Measurements from ENCODE around the gene LRRIQ4.

Gene LRRIQ4

DNA sequence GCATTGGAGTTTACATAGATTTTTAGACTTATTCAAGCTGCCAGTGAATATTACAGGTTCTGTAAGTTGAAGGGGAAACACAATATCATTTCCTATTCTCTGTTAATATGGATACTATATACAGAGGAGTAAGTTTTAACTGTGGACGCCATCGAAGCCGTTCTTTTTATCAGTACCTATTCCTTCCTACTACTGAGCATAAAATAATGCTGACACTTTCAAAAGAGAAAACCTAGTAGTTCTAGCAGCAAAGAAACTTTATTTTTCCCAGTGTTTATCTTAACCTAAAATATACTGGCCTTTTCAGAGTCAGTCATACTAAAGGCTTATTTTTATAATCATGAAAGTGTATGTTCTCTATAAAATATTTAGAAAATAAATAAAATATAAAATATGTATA lies 42.8 kb downstream of the LRRIQ4 start:
- no peak for DNase-seq (ENCODE audit: low read depth in 3 of 3)

- DNase-seq (ENCODE audit: low read depth in 3 of 3) = no peak
These were observed 45.1 kb downstream of the LRRIQ4 start for GRCh38 chr3:169857811-169858210.

DNA sequence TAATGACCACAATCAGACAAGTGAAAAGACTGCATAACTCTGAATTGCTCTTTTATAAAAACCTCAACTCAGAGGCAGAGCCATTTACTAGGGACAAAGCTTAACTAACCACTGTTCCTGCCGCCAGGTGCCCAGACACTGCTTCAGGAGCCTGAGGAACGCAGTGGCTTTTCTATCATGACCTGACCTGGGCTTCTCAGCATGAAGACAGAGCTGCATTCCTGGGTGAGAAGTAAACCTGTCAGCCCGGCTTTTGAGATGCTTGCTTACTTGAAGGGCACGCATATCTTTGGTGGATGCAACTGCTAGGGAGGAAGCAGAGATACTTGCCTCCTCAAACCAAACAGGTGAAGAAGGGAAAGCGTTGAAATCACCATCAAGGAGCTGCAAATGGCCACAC lies 49.2 kb downstream of the LRRIQ4 start:
- DNase-seq (ENCODE audit: low read depth in 3 of 3) = no peak

DNA sequence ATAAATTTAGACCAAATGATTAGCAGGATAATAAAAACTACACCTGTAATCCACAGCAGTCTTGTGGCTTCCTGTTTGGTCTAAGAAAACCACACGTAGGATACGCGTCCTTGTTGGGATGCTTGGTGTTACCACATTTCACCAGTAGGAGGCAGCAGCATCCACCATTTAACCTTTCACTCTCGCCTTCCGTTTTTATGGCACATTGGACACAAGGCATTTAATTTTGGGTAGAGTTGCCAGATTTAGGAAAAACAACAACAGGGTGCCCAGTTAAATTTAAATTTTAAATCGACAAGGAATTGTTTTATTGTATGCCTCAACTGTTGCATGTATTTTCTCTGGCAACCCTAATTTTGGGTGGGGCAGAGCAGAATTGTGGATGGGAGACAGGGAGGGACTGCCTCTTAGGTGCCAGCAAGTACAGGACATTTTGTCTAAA lies 50.8 kb downstream of the LRRIQ4 start:
- DNase-seq (ENCODE audit: low read depth in 3 of 3) = peak; percentile 37 to 65 (median 39)

DNA sequence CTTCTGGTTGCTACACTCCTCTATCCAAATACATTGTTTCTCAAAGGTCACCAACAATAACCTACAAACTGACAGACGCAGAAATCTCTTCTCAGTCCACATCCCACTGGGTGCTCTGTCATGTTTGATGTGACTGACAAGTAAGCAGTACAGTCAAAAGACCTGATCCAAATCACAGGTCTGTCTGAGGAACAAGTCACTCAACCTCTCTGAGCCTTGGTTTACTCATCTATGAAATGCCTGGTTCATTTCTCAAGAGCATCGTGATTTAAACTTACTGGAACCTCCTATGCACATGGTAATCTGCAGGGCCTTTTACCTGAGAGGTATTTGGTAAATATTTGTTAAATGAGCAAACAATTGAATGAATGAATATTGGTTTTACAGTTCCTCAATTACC lies 51.6 kb downstream of the LRRIQ4 start:
- no peak for DNase-seq (ENCODE audit: low read depth in 3 of 3)

- no peak for DNase-seq (ENCODE audit: low read depth in 3 of 3)
These were observed 52.6 kb downstream of the LRRIQ4 start for GRCh38 chr3:169865176-169865767.

DNA sequence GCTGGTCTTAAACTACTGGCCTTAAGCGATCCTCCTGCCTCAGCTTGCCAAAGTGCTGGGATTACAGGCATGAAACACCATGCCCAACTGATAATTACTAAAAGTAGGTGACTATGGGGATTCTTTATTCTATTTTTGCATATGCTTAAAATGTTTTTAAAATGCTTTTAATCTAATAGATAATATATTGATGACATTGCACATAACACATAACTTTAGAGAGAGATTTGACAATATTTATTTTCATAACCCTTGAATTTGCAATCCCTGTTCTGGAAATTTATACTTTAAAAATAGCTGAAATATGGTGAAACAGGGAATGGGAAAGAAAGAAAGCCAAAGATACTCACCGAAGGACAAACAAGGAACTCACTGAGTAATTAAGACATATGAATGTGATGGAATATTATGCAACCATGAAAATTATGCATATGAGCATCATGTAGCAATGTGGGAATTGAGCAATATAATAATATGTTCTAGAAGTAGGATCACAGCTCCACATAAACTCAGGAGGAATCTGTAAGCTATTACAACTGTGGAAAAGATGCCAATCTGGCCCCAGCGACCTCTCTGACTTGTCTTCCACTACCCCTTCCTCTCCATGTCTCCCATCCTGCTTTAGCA lies 55.0 kb downstream of the LRRIQ4 start:
- no peak for DNase-seq (ENCODE audit: low read depth in 3 of 3)

DNA sequence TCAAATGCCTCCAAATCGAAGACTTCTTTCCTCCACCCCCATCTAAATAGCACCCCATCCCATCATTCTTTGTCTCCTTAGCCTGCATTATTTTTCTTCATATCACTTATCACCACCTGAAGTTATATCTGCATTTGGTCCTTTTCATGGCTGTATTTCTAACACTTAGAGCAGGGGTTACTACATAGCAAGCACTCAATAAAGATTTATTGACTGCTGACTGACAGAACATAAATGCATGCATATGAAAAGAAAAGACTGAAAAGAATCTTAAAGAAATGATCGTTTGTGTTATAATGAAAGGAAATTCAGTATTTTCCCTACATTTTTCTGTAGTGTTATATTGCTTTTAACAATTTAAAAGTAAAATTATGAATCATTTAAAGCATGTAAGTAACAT lies 55.7 kb downstream of the LRRIQ4 start:
- DNase-seq (ENCODE audit: low read depth in 3 of 3) = no peak

DNA sequence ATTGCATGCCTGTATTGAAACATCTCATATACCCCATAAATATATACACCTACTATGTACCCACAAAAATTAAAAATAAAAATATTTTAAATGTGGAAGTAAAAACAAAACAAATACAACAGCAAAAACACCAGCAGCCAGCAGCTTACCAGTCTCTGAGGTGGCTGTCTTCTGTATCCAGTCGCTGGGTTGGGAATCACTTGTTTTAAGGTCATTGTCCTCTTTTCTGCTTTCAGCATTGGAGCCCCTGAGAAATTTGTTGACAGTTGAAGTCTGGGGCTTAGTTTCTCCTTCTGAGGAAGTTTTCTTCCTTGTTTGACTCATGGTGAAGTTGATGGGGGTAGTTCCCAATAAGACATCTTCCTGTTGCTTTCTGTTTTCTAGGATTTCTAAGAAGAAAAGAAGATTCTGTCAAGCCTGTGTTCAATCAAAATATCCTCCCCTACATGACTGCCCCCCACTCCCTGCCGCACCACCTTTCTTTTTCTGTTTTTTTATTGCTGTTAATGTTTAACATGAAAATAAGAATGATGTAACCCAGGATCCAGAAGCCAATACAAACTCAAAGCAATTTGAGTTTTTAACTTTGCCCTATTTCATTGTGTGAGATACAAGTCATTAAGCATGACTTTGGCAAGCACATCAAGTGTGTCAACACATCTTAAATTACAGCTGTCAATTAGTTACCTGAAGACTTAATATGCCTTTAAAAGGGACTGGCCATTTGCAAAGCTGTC lies 57.0 kb downstream of the LRRIQ4 start, which contains the start of gene LRRC31:
LRRC31 (minus strand) TSS at position 452 of the 737 bp plus-strand sequence; CDS start at position 324, 128 bp downstream.
- DNase-seq (ENCODE audit: low read depth in 3 of 3) = no peak

DNA sequence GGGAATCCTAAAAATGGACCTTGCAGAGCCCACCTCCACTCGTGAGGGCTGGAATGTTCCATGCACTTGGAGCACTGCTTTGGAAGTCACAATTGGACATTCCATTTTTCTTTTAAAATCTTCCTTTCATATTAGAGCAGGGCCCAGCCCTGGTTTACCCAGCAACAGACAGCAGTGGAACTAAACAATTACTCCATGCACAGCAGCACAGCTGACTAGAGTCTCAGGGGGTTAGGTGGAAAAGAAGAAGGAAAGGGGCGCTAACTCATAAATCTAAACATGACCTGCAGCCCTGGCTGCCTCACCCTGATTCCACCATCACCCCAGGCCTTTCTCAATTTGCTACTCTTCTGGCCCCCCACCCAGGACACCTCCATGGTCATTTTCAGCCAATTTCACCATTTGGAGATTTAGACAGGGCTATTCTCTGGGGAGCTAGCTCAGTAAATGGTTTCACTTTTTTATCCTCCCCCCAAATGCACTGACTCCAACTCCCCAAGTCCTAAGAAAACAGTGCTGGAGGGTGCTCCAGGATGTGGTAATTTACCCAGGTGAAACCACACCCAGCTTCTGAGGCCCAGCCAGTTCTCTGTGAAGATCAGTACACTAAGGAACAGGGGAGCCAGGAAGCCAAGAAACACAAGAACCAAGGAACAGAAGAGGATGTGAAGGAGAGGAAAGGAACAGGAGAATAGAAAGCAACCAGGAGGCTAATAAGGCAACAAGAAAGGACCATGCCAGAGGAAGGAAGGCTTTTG lies 58.6 kb downstream of the LRRIQ4 start:
- DNase-seq (ENCODE audit: low read depth in 3 of 3) = no peak

- no peak for DNase-seq (ENCODE audit: low read depth in 3 of 3)
These were observed 66.4 kb downstream of the LRRIQ4 start for GRCh38 chr3:169879013-169879557.

DNA sequence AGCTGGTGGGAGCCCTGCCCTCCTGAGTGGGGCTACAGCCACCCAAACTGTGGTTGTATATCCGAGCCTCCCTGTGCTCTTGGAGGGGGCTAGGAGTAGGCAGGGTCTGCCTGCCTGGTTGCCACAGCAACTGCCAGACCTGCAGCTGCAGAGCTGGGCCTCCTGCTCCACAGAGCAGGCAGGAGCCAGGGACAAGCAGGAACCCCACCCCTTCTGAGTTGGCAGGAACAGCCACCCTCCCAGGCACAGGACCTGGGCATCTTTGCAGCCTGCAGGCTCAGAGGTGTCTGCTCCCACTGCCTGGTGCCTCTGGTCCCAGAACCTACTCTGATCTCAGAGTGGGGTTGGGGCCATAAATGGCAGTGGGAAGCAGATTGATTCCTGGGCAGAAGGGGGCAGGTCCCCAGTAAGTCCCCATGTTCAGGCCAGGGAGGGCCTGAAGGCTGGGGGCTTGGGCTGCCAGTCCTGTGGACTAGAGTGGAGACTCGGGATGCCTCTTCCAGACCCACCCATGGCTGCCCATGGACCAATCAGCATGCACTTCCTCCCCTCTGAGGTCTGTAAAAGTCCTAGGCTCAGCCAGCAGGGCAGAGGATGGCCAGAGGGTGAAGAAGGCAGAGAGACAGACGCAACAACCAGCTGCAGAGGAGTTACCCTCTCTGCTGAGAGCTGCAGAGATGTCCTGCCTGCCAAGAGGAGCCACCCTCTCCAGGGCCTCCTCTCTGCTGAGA lies 67.3 kb downstream of the LRRIQ4 start:
- no peak for DNase-seq (ENCODE audit: low read depth in 3 of 3)

DNA sequence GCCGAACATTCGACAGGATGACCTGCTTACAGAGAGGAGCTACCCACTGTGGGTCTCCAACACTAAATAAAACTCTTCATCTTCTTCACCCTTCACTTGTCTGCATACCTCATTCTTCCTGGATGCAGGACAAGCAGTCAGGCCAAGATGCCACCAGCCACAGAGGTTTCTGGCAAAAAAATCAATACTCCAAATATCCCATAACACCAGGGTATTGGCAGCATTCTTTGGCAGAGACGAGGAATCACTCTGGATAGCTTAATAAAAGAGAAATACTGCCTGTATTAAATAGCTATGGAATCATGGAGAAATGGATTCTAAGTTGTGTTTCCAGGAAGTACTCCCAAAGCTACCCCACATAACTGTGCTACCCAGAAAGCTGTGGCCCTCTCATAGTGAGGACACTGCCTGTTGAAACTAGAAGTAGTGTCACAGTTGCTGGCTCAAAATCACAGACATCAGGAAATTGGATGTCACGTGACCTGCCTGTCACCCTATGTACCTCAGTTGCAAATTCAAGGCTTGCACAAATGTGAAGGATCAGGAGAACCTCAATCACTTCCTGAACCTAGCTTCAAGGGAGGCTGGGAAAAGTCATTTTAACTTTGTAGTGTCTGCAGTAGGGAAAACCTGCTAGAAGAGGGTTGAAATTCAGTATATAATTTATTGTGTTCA lies 68.0 kb downstream of the LRRIQ4 start:
- DNase-seq (ENCODE audit: low read depth in 3 of 3) = no peak

- no peak for DNase-seq (ENCODE audit: low read depth in 3 of 3)
These were observed 74.0 kb downstream of the LRRIQ4 start for GRCh38 chr3:169886671-169887070.
